HS-5 (cell line): ENCODE results near the gene ACSL5.
"Not testable (repeated sequence)": the region's sequence is repeated elsewhere in the genome, so short reads cannot be mapped to it uniquely, and the experiment has no call there.

Experiments
- DNase-seq: peaks from one replicate; pipeline ENCODE4 v3.0.0-alpha.2; 2012; ENCODE audit warnings: low read depth

ACSL5 gene

DNA sequence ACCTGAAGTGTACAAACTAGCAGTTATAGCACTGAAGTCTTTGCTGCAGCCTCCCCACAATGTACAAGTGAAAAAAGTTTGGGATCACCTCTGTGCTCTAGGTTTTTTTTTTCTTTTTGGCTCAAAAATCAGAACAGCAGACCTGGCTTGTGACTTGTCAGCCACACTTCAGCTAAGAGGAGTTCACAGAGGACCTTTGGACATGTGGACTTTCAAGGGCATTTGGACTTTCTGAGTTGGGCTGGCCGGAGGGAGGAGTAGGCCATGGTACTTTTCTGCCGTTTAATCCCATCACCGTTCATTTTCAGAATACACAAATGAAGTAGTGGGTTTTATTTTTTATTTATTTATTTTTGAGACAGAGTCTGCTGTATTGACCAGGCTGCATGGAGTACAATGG is 21.9 kb upstream of the ACSL5 start:
- no peak for DNase-seq

DNA sequence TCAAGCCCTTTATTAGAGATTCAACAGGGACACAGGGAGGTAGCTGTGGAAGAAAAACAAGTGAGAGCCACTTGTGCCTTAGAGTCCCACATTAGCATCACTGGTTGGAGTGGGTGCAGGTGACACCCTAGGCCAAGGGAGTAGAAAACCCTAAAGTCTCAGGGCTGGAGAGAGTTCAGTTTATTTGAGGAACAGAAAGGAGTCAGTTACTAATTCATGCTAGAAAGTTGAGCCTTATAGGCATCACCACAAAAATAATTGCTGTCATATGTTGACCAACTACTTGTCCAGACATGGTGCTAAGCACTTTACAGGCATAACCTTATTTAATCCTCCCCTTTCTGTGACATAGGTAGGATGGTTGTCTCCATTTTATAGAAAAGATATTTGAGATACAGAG is 20.9 kb upstream of the ACSL5 start:
- DNase-seq, result no peak

DNA sequence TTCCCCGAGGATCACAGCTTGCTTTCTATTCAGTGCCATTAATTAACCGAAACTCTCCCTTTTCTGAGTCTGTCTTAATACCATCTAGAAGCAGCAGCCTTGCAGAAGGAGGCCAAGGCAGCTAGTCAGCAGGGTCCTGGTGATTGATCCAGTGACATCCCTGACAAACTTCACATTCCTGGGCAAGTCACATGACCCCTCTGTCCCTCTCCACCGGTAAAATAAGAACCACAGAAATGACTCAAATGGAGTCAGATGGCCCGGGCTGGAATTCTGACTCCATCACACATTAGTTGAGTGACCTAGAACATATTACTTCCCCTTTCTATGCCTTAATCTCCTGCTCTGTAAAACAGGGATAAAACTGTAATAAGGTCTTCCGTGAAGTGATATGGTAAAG is 17.2 kb upstream of the ACSL5 start:
- DNase-seq, result no peak

DNA sequence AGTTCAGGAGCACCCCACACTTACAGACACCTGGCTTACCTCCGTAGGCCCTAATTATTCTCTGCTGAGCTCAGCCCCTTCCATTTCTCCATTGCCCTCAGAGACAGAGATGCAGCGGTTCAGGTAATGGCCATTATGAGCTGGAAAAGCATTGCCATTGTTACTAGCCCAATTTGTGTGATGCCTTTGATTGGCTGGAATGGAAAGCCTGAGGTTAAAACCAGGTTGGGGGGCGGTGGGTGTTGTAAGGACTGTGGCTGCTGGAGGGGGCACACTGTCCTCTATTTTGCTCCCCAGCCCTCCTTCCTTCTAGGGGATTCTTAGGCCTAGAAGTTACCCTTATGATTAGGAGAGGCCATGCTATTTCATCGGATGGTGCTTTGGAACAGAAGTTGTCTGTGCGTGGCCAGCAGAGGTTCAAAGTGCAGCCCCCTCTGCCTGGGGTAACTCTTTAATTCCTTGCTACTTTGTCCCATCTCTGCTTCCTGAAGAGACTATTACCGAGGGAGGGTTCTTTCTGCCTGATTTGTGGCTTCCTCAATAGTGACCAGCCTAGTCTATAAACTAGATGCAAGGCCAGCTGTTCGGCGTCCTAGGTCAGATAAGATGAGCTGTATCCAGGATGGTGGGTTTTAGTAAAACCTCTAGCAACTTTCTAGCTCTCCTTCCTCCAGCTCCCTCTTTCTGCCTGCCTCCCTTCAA is 14.2 kb upstream of the ACSL5 start:
- DNase-seq, result no peak

DNA sequence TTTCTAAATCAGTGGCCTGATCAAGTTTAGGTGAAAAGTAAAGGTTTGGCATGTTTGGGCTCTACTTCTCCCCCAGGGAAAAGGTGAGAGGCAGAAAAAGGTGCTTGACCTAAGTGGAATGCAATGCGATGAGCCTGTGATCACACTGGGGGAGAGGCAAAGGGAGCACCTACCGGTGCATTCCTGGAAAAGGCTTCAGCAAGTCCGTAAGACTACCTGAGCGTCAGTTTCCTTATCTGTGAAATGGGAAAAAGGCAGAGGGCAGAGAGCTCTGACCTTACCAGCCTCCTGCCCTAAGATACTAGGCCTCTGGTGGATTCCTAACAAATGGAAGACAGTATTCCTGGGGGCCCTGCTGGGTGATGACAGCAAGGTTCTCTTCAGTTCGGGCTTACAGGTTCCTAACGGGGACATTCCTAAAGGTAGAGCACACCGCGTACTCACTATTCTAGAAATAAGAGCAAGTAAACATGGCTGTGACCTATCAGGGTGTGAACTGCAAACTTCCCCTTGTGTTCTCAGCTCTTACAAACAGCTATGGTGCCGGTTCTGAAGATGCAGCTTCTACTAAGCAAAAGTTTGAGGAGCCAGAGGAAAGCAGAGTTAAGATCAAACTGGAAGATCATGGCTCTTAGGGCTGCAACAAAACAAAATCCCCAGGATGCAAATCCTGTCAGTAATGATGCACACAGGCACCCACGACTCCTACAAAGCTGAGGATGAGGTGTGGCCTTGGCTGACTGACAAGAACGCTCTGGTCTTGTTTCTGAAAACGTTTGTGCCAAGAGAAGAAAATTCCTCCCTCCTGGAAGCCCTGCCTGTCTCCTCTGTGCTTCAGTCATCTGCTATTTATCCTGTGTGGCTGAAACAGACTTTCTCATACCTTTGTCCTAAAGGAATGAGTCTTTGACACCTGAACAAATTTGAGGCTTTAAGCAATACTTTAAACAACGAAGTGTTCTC is 13.3 kb upstream of the ACSL5 start:
- no peak for DNase-seq

DNA sequence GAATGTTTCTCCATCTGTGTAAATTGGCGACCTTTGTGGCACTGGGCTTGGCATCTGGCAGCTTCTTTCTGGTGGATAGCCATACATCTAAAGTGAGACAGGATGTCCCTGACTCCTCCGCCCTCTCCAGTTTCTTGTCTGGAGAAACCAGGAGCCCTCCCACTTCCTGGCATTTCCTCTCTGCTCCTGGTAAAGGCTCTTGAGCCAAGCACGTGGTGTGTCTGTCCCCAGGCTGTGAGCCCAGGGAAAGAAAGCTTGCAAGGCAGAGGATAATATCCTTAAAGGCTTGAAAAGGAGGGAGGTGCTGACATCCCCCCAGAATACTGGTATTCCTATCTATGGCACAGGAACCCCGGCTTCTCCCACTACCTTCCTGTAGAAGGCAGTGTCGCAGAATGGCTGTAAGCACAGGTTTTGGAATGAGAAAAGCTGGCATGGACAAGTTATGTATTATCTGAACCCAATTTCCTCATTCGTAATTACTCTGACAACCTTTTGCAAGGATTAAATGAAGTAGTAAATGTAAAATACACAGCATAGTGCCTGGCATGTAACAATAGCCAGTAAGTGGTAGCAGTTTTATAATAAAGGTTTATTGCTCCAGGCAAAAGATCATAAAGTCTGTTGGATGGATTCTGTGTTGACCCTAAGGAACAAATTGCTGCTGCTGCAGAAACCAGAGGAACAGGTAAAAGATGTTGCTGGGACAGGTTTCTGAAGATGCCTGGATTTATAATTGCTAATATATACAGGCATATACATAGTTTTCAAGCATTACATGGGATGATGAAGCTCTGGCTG is 11.8 kb upstream of the ACSL5 start:
- DNase-seq, result no peak

DNA sequence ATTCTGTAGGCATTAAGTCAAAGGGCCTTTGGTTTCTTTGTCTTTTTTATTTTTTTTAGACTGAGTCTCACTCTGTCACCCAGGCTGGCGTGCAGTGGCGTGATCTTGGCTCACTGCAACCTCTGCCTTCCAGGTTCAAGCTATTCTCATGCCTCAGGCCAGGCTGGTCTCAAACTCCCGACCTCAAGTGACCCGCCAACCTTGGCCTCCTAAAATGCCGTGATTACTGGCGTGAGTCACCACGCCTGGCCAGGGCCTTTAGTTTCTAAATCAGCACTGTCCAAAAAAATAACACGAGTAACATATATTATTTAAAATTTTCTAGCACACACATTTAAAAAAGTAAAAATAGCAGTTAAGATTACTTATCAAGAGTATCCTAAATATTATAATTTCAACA is 11.1 kb upstream of the ACSL5 start:
- no peak for DNase-seq

DNA sequence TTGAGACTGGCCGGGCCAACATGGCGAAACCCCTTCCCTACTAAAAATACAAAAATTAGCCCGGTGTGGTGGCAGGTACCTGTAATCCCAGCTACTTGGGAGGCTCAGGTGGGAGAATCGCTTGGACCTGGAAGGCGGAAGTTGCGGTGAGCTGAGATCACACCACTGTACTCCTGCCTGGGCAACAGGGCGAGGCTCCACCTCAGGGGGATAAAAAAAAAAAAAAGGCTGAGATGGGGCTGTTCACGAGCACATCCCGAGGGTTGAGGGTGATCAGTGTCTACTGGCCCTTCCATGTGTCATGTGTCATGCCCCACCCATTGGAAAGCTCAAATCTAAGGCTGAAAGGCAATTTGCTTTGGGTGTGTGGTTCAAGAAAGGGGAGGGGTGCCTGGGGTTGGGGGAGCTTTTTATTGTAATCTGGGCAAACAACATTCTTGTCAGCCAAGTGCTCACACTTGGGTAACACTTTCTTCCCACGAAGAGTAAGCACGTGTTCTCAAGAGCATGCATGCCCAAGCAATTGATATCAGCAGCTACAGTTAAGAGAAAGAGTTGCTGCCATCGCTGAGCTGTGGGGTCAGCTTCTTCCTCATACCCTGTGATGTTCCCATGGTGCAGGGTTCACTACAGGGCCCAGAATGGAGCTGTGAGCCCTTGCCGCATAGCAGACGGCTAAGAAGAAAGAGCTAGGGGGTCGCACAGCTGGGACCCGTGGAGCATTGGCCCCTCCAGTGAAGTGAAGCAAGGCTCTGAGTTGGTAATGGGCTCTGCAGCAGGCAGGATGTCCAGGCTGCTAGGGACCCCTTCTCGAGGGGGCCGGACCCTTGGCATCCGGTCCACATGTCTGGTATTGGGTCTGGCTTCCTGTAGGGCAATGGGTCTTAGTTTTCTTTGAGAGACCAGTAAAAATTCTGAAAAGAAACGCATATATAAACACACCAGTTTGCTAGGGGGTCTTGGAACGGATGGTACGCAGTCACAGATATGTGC is 9.9 kb upstream of the ACSL5 start:
- no peak for DNase-seq

DNA sequence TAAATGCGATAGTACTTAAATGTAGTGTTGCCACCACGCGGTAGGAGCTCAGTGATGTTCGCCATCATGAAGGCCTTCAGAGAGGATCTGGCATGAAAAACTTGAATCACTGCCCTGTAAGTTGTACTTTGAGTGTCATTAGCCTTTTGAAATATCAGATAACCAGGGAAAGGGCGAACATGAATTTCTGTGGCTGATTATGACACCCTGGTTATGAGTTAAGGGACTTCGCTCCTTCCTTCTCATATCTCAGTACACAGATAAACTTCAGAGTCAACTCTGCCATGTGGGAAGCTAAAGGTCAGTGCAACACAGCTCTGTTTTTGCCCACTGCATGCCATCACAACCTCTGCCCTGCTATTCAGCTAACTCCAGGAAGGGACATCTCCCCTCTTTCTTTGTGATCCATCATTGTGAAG is 8.9 kb upstream of the ACSL5 start:
- DNase-seq, result no peak

DNA sequence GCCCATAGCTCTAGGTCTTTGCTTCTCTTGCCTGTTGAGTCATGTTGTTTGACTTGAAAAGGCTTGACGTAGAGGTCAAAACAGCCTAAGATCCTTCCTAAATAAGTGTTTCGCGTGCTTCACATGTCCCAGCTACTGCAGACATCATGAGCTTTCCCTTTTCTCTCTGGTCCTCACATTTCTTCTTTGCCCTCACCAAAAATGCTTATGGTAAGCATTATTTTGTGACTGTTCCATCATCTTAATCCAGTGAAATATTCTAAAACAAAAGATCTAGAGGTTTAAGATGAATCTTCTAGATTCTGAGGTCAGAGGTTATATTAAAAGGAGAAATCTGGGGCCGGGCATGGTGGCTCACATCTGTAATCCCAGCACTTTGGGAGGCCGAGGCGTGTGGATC is 8.5 kb upstream of the ACSL5 start:
- no peak for DNase-seq

DNA sequence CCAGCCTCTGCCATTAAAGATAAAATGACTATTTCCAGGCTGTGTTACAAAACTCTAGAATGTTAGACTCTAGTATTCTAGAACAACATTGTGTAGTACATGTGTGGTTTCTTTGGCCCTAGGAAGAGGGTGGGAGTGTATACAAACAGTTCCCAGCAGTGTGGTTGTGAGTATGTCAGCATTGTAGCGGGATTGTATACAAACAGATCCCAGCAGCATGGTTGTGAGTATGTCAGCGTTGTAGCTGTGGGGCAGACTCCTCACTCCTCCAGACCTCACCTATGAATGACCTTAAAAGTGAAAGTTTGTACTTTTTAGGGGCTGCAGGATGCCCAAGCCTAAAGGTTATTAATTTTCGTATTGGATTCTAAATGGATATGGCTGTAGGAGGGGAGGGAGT is 6.9 kb upstream of the ACSL5 start:
- DNase-seq, result no peak

DNA sequence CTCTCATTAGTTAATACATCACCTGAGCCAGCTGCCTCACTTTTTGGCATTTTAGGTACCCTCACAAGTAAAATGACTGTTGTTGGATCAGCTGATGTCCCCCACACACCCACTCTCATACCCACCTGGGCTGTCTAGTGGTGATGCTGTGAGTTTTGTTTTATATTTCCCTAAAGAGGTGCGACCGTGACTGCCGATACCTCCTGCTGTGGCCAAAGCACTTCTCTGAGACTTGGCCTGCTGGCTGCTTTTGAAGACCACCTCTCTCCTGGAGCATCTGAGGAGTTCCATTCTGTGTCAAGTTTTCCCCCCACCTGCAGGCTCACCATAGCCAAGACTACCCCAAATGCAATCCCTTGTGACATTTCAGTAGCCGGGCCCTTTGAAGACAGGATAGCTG is 6.4 kb upstream of the ACSL5 start:
- DNase-seq, result no peak

DNA sequence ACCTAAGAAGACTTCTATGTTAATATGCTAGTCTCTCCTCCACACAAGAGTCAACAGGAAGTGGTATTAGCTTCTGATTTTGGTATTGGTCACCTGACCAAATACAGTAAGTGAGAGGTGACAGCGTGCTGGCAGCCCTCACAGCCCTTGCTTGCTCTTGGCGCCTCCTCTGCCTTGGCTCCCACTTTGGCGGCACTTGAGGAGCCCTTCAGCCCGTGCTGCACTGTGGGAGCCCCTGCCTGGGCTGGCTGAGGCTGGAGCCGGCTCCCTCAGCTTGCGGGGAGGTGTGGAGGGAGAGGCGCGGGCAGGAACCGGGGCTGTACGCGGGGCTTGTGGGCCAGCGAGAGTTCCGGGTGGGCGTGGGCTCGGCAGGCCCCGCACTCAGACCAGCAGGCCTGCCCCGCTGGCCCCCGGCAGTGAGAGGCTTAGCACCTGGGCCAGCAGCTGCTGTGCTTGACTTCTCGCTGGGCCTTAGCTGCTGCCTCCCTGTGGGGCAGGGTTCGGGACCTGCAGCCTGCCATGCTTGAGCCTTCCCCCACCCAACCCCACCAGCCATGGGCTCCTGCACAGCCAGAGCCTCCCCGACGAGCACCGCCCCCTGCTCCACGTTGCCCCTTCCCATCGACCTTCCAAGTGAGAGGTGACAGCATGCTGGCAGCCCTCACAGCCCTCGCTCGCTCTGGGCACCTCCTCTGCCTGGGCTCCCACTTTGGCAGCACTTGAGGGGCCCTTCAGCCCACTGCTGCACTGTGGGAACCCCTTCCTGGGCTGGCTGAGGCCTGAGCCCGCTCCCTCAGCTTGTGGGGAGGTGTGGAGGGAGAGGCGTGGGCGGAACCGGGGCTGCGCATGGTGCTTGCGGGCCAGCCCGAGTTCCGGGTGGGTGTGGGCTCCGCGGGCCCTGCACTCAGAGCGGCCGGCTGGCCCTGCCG is 4.2 kb upstream of the ACSL5 start:
- no peak for DNase-seq

DNA sequence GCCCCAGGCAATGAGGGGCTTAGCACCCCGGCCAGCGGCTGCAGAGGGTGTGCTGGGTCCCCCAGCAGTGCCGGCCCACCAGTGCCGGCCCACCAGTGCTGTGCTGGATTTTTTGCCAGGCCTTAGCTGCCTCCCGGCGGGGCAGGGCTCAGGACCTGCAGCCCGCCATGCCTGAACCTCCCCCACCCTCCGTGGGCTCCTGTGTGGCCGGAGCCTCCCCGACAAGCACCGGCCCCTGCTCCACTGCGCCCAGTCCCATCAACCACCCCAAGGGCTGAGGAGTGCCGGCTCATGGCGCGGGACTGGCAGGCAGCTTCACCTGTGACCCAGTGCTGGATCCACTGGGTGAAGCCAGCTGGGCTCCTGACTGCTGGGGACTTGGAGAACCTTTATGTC is 3.5 kb upstream of the ACSL5 start:
- DNase-seq, result no peak

DNA sequence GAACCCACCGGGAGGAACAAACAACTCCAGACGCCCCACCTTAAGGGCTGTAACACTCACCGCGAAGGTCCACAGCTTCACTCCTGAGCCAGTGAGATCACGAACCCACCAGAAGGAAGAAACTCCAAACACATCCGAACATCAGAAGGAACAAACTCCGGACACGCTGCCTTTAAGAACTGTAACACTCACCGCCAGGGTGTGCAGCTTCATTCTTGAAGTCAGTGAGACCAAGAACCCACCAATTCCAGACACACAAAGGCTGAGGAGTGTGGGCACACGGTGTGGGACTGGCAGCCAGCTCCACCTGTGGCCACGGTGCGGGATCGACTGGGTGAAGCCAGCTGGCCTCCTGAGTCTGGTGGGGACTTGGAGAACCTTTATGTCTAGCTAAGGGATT is 2.6 kb upstream of the ACSL5 start:
- DNase-seq, result not testable (repeated sequence)

DNA sequence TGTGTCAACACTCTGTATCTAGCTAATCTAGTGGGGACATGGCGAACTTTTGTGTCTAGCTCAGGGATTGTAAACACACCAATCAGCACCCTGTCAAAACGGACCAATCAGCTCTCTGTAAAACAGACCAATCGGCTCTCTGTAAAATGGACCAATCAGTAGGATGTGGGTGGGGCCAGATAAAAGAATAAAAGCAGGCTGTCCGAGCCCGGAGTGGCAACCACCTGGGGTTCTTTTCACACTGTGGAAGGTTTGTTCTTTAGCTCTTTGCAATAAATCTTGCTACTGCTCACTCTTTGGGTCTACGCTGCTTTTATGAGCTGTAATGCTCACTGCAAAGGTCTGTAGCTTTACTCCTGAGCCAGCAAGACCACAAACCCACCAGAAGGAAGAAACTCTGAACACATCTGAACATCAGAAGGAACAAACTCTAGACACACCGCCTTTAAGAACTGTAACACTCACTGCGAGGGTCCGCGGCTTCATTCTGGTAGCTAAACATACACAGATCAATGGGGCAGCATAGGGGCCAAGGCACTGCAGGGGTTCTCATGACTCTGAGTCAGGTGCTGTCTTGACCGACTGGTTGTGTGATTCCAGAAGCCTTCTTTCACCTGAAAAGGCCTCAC is 1.6 kb upstream of the ACSL5 start:
- not testable (repeated sequence) for DNase-seq

DNA sequence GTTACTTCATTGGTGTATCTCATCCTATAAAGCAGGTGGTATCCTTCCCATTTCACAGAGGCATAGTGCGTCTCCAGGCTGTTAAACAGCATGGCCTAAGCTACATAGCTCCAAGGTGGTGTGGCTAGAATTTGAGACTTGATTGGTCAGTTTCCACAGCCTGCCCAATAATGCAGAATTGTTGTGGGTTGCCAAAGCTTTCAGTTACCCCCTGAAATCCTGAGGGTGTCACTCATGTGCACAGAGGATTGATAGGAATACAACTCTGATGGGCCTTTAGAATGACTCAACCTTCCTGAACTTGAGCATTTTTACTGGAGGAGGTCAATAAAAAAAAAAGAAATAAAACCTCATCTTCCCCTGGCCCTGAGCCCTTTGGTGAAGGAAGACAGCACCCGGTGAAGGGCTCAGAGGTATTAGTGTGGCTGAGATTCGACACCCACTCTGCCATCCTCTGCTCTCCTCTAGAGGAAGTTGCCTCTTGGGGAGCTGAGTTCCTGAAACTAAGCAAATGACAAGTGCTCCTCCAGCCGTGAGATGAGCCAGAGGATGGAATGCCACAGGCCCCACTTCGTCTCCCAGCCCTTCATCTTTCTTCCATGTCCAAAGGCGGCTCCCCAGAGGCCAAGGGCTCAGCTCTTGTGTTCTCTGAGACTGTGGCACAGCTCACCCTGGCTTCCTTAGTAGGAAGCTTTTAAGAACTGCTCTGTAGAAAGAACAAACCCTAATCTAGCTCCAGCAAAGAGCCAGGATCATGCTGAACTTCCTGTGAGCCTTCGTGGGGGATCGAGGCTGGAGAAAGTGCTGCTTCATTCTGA is 1.0 kb downstream of the ACSL5 start:
- no peak for DNase-seq

DNA sequence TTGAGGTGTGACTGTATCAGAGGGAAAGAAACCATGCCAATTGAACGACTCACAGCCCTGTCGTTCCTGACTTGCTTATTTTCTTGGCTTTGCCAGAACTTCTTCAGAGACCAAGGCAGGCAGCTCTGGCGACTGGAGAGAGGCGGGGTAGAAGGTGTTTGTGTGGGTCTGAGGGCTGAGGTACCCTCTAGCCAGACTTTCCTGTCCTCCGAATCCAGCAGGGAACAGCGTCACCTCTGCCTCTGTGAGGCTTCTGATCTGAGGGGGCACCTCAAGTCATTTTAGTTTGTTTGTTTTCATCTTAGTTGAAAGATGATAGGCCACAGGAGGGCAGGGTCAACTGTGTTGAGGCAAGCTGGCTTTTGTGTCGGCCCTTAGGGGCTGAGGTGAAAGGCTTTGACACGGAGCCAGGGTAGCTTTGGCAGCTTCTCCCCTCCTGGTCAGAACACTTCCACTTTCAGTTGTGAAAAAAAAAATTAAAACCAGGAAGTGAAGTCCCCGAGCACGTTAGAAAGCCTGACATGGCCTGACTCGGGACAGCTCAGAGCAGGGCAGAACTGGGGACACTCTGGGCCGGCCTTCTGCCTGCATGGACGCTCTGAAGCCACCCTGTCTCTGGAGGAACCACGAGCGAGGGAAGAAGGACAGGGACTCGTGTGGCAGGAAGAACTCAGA is 1.9 kb downstream of the ACSL5 start:
- DNase-seq, result no peak
